Measurements from ENCODE around the gene NTN4.
"Not testable (repeated sequence)": the region's sequence is repeated elsewhere in the genome, so short reads cannot be mapped to it uniquely, and the experiment has no call there.

NTN4 gene

DNA sequence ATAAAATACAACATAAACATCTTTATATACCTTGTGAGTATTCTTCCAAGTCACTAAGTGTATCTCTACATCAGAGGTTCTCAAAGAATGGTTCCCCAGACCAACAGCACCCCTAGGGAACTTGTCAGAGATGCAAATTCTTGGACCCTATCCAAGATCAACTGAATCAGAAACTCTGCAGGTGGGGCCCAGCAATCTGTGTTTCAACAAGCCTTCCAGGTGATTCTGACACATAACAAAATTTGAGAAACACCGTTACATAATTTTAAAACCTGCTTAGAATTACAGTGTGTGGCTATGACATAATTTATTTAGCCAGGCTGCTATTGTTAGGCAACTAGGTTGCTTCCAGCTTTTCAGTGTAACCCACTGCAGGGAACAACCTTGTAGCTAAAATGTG is 49.8 kb downstream of the NTN4 start:
- peaks cover 6% of the 10 kb centered on the region for H3K9me3 Mint-ChIP-seq
- ATAC-seq = no peak
- no peaks in the 10 kb centered on the region for H3K4me1 Mint-ChIP-seq
- no peak overlapping the region for H3K27ac Mint-ChIP-seq
- DNase-seq (ENCODE audit: low spot score in 2 of 2) = no peak
- H3K4me3 Mint-ChIP-seq = no peak overlapping the region
- no peaks in the 10 kb centered on the region for H3K36me3 Mint-ChIP-seq

- ATAC-seq = no peak
These were observed 50.8 kb downstream of the NTN4 start for GRCh38 chr12:95739561-95740313.

DNA sequence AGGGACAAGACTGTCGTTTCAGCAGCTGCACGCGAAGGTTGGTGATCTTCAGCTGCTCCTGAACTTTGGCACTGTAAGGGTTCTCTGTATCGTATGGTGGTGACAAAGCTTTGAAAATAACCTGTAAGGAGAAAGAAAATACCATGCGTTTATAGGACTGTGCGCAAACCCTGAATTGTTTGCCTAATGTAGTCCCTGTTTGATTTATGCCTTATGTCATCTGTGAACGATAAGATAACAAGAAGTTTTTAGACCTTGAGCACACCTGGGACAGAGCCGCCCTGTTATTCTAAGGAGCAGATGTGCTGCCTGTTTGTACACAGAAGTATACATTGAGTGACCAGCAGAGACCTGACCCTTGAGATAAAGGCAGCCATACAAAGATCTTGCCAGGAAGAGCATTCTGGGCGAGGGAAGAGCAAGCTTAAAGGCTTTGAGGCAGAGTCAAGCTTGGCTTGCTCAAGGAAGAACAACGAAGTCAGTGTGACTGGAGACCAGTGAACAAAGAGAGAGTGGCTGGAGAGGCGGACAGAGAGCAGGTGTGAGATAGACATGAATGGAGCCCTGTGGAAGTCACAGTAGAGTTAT is 52.4 kb downstream of the NTN4 start:
- Mint-ChIP-seq H3K36me3 (no peaks in the 10 kb centered on the region), H3K27ac (no peak overlapping the region), H3K4me3 (no peak overlapping the region), H3K4me1 (no peaks in the 10 kb centered on the region), H3K9me3 (no peaks in the 10 kb centered on the region)
- ATAC-seq (peak; percentile 13), DNase-seq (ENCODE audit: low spot score in 2 of 2) (no peak)

More at GRCh38 chr12:95739561-95740313, 50.8 kb downstream of the NTN4 start:
- DNase-seq (ENCODE audit: low spot score in 2 of 2) = no peak
- H3K9me3 Mint-ChIP-seq = no peaks in the 10 kb centered on the region
- no peak overlapping the region for H3K27ac Mint-ChIP-seq
- no peaks in the 10 kb centered on the region for H3K36me3 Mint-ChIP-seq
- H3K4me3 Mint-ChIP-seq = no peak overlapping the region
- no peaks in the 10 kb centered on the region for H3K4me1 Mint-ChIP-seq

DNA sequence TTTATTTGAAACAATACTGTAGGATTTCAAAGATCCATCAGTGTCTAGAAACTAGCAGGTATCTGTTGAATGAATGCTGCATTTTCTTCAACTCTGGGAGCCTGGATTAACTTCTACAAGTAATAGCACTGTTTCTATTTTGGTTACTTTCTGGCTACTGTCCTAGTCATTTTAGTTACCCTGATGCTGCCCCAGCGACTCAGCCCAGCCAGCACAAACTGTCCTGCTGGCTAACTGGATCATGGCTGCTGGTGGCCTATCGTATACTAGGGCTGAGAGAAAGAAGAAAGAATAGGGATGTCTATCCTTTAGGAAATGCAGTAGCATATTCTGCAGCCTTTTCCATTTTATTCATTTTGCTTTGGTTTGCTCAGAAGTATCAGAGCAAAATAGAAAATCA is 53.9 kb downstream of the NTN4 start:
- H3K36me3 Mint-ChIP-seq = no peaks in the 10 kb centered on the region

GRCh38 chr12:95735728-95736127 is 54.8 kb downstream of the NTN4 start:
- H3K27ac Mint-ChIP-seq; ATAC-seq; H3K4me1 Mint-ChIP-seq; H3K36me3 Mint-ChIP-seq; H3K4me3 Mint-ChIP-seq; H3K9me3 Mint-ChIP-seq; DNase-seq (ENCODE audit: low spot score in 2 of 2): not testable (repeated sequence)

More for the DNA sequence above, 53.9 kb downstream of the NTN4 start:
- no peaks in the 10 kb centered on the region for H3K4me1 Mint-ChIP-seq
- DNase-seq (ENCODE audit: low spot score in 2 of 2) = no peak
- ATAC-seq = no peak
- H3K9me3 Mint-ChIP-seq = no peaks in the 10 kb centered on the region
- no peak overlapping the region for H3K4me3 Mint-ChIP-seq
- H3K27ac Mint-ChIP-seq = no peak overlapping the region

DNA sequence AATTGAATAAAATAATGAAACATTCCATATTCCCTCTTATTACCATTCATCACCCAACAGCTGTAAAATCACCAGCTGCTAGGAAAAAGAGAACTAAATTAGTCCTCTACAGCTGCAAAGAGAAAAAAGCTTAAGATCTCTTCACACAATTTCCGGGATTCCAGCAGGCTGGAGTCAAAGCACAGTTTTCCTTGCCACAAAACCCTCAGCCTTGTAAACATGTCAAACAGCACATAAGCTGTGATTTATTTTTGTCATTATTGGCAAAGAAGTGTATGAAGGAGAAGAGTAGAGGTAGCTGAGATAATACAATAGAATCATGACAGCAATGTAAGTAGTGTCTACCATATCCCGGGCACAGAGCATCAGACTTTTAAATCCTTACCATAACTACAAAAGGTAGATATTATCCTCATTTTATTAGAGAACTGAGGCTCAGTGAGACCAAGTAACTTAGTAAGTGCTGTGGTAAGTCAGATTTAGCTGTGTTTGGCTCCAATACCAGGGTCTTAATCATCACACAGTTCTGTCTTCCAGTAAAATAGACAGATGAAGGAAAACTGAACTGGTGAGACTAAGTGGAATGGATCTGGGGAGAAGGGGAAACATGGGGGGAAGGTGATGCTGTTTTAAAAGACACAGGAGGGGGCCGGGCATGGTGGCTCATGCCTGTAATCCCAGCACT is 57.3 kb downstream of the NTN4 start:
- H3K4me1 Mint-ChIP-seq = no peaks in the 10 kb centered on the region
- ATAC-seq = no peak
- no peaks in the 10 kb centered on the region for H3K36me3 Mint-ChIP-seq
- H3K27ac Mint-ChIP-seq = no peak overlapping the region
- no peak overlapping the region for H3K4me3 Mint-ChIP-seq
- H3K9me3 Mint-ChIP-seq = no peaks in the 10 kb centered on the region
- DNase-seq (ENCODE audit: low spot score in 2 of 2) = no peak

GRCh38 chr12:95731519-95731958 is 59.0 kb downstream of the NTN4 start:
- H3K9me3 Mint-ChIP-seq = no peaks in the 10 kb centered on the region
- DNase-seq (ENCODE audit: low spot score in 2 of 2) (no peak), ATAC-seq (no peak)
- H3K27ac Mint-ChIP-seq = no peak overlapping the region
- H3K36me3 Mint-ChIP-seq = no peaks in the 10 kb centered on the region
- H3K4me1 Mint-ChIP-seq = no peaks in the 10 kb centered on the region
- H3K4me3 Mint-ChIP-seq = no peak overlapping the region

DNA sequence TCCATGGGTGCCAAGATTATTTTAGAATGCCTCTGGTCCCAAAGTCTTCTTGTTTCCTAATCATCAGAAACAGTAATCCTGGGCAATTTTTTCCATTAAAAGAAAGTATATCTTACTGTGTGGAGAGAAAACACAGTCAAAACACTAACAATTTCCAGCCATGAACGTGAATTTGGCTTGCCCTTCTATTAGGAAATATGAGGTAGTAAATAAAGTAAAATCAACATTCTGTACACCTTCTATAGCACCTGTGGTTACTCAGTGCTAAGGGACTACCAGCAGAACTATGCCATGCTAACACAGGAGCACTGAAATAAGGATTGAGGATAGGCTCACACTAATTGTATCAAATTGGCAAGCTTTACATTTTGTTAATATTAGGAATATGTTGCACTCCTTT is 60.1 kb downstream of the NTN4 start:
- Mint-ChIP-seq H3K27ac (no peak overlapping the region), H3K36me3 (no peaks in the 10 kb centered on the region), H3K4me3 (no peak overlapping the region), H3K4me1 (no peaks in the 10 kb centered on the region), H3K9me3 (peaks cover 3% of the 10 kb centered on the region)
- ATAC-seq (no peak), DNase-seq (ENCODE audit: low spot score in 2 of 2) (no peak)

- Mint-ChIP-seq H3K4me1 (no peaks in the 10 kb centered on the region), H3K27ac (no peak overlapping the region), H3K9me3 (peaks cover 3% of the 10 kb centered on the region), H3K4me3 (no peak overlapping the region), H3K36me3 (no peaks in the 10 kb centered on the region)
- DNase-seq (ENCODE audit: low spot score in 2 of 2) (no peak), ATAC-seq (no peak)
These were observed 63.7 kb downstream of the NTN4 start for GRCh38 chr12:95726903-95727302.

- Mint-ChIP-seq H3K36me3 (no peaks in the 10 kb centered on the region), H3K9me3 (peaks cover 3% of the 10 kb centered on the region), H3K4me3 (no peak overlapping the region), H3K4me1 (no peaks in the 10 kb centered on the region), H3K27ac (no peak overlapping the region)
- ATAC-seq (no peak), DNase-seq (ENCODE audit: low spot score in 2 of 2) (no peak)
These were observed 65.8 kb downstream of the NTN4 start for GRCh38 chr12:95724767-95725166.

DNA sequence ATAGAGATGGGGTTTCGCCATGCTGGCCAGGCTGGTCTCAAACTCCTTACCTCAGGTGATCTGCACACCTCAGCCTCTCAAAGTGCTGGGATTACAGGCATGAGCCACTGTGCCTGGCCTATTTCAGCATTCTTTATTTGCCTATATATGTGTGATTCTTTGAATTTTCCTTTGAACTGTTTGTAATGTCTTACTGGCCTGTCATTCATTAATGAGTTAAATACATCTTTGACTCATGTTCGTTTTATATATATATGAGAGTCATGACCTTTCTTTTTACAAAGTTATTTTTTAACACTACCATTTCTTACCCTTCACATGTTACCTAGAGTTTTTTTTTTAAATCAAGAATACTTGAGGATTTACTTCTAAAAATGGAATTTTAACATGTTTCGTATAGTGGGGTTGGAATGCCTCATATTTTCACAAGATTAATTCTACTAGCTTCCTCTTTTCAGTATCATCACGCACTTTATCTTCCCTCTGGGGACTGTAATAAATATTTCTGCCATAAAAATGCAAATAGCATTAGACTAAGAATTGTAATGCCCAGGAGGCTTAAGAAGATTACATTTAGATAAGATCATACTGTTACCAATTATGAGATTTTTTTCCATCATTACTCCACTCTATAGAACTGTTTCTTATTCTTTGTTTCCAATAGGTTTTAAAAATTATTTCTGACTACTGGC is 66.7 kb downstream of the NTN4 start:
- DNase-seq (ENCODE audit: low spot score in 2 of 2) = no peak
- no peak for ATAC-seq
- H3K9me3 Mint-ChIP-seq = peaks cover 3% of the 10 kb centered on the region
- no peaks in the 10 kb centered on the region for H3K36me3 Mint-ChIP-seq
- H3K4me3 Mint-ChIP-seq = no peak overlapping the region
- no peaks in the 10 kb centered on the region for H3K4me1 Mint-ChIP-seq
- no peak overlapping the region for H3K27ac Mint-ChIP-seq

DNA sequence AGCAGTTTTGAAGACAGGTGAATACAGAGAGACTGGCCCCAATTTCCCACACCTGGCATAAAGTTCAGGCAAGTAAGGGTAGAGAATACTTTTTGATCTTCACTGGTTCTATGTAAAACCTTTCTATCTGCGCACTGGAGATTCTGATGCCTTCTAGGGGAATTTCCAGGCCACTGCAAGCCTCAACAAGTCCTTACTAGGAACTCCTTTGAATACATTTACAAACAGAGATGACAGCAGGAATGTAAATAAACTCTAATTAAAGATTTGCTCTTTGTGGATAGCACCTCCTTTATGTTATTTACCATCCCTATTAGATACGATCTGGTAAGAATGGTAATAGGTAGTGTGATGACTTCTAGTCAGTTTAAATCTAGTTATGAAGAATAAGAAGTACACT is 69.2 kb downstream of the NTN4 start:
- DNase-seq (ENCODE audit: low spot score in 2 of 2) (no peak), ATAC-seq (no peak)
- Mint-ChIP-seq H3K9me3 (peaks cover under 1% of the 10 kb centered on the region), H3K36me3 (no peaks in the 10 kb centered on the region), H3K4me1 (no peaks in the 10 kb centered on the region), H3K27ac (no peak overlapping the region), H3K4me3 (no peak overlapping the region)

DNA sequence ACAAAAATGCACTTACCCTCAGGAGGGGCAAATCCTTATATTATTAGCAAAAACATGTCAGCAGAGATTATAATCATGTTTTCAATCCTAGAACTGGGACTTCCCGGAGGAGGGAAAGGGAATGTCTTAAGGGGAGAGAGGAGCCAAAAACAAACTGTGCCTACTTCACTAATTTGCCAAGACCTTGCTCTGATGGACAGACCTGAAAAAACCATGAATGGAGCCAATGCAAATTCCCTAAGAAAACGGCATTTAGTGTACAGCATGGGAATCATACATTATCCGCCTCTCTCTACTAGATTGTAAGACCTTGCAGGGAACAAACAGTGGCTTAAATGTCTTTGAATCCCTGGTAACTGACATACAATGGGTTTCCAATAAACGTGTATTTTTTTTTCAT is 70.4 kb downstream of the NTN4 start:
- no peaks in the 10 kb centered on the region for H3K9me3 Mint-ChIP-seq
- no peak overlapping the region for H3K27ac Mint-ChIP-seq
- ATAC-seq (no peak), DNase-seq (ENCODE audit: low spot score in 2 of 2) (no peak)
- no peak overlapping the region for H3K4me3 Mint-ChIP-seq
- H3K36me3 Mint-ChIP-seq = no peaks in the 10 kb centered on the region
- no peaks in the 10 kb centered on the region for H3K4me1 Mint-ChIP-seq

- Mint-ChIP-seq H3K9me3 (no peaks in the 10 kb centered on the region), H3K36me3 (no peaks in the 10 kb centered on the region), H3K27ac (no peak overlapping the region), H3K4me3 (no peak overlapping the region), H3K4me1 (no peaks in the 10 kb centered on the region)
- no peak for ATAC-seq
- no peak for DNase-seq (ENCODE audit: low spot score in 2 of 2)
These were observed 71.8 kb downstream of the NTN4 start for GRCh38 chr12:95718772-95719171.

DNA sequence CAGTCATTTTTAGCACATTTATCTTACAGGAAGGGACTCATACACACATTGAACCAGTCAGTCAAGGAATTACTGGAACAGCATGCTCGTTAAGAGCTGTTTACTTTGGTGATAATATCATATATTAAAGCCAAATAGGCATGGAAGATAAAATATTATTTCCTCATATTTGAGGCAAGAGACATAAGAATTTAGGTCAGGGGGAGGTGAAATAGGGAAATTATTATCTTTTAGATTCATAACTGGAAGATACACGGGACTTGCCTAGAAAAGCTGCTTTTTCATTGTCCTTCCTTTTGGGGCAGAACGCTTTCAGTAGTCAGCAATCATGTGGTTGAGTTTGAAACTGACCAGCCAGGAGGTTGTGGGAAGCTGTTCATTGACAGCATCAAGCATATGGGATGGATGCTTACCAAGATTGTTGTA is 72.5 kb downstream of the NTN4 start:
- Mint-ChIP-seq H3K4me3 (no peak overlapping the region), H3K4me1 (no peaks in the 10 kb centered on the region), H3K27ac (no peak overlapping the region), H3K36me3 (no peaks in the 10 kb centered on the region), H3K9me3 (no peaks in the 10 kb centered on the region)
- ATAC-seq = no peak
- DNase-seq (ENCODE audit: low spot score in 2 of 2) = no peak
